ENCODE measurements around the gene CXCL12.

DNA sequence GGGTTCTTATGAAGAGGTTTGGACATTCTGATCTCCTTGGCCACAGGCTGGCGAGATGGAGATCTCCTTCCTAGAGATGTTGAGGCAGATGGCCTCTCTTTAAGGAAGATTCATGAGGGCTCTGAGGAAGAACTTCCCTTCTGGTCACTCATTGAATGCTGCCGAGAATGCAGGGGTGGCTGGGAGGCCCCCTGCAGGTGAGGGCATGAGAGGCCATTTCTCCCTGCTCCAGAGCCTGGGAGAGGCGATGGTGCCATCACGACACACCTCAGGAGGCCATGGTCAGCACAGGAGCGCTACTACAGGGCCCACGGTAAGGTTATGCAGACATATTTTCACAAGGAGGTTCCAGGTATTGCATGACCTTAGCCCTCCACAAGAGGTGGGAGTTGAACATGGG lies 40.2 kb downstream of the CXCL12 start:
- TF ChIP-seq, protein P1, sequence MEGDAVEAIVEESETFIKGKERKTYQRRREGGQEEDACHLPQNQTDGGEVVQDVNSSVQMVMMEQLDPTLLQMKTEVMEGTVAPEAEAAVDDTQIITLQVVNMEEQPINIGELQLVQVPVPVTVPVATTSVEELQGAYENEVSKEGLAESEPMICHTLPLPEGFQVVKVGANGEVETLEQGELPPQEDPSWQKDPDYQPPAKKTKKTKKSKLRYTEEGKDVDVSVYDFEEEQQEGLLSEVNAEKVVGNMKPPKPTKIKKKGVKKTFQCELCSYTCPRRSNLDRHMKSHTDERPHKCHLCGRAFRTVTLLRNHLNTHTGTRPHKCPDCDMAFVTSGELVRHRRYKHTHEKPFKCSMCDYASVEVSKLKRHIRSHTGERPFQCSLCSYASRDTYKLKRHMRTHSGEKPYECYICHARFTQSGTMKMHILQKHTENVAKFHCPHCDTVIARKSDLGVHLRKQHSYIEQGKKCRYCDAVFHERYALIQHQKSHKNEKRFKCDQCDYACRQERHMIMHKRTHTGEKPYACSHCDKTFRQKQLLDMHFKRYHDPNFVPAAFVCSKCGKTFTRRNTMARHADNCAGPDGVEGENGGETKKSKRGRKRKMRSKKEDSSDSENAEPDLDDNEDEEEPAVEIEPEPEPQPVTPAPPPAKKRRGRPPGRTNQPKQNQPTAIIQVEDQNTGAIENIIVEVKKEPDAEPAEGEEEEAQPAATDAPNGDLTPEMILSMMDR (IDR thresholded peaks at IDR 0.05) = no peak
- TF ChIP-seq POLR2A (IDR thresholded peaks at IDR 0.05) = no peak
